B cell (primary cell): ENCODE results near the gene AFF2.

Source experiments
- CTCF ChIP-seq: fragments of 200-600 bp; IDR thresholded peaks from one replicate; pipeline ENCODE4 v1.8.0; 2022; ENCODE audit warnings: antibody characterized with exemption, mild to moderate bottlenecking
- EZH2 ChIP-seq: IDR thresholded peaks from 2 replicates; pipeline ENCODE4 v1.6.1; 2012; ENCODE audit warnings: borderline replicate concordance, low read depth, mild to moderate bottlenecking, moderate library complexity, low read length; ENCODE audit not compliant: insufficient read depth, poor library complexity, severe bottlenecking

- TF ChIP-seq CTCF (no peak), EZH2 (no peak)
These were observed 148.9 kb downstream of the AFF2 start for GRCh38 chrX:148649145-148649795.
